Esophagus muscularis mucosa (tissue), 4 donors: ENCODE measurements around the gene DNAH14. TPM values are rescaled to one million over a fixed set of nuclear protein-coding genes. Genes with fewer than 3 reads are reported as not detected.

Experiments used
- DNase-seq: peaks from one replicate; pipeline ENCODE4 v3.0.0-alpha.2; 2017; ENCODE audit errors: extremely low spot score
- H3K27ac ChIP-seq, 4 donors: fragments of 200-600 bp; sonication (generic); replicated peaks in 1 of 4; 1 replicate in 3 of 4; 2 replicates in 1 of 4; pipeline ENCODE4 v1.5.1; 2016 to 2019; ENCODE audit warnings: mild to moderate bottlenecking in 1 of 4
- H3K27me3 ChIP-seq, 4 donors: fragments of 200-600 bp; sonication (generic); one replicate each; pipeline versions ENCODE4 v1.5.1 to v1.6.0; 2016 to 2019
- H3K36me3 ChIP-seq, 4 donors: fragments of 200-600 bp; sonication (generic); one replicate each; pipeline ENCODE4 v1.5.1; 2016 to 2019
- H3K4me1 ChIP-seq, 4 donors: fragments of 200-600 bp; sonication (generic); one replicate each; pipeline ENCODE4 v1.5.1; 2016 to 2019
- H3K4me3 ChIP-seq, 4 donors: fragments of 200-600 bp; sonication (generic); 1 replicate in 2 of 4; 2 replicates in 2 of 4; pipeline ENCODE4 v1.5.1; 2016 to 2019; ENCODE audit warnings: mild to moderate bottlenecking in 4 of 4, moderate library complexity in 1 of 4
- H3K9me3 ChIP-seq, 4 donors: fragments of 200-600 bp; sonication (generic); 1 replicate in 3 of 4; 2 replicates in 1 of 4; pipeline ENCODE4 v1.5.1; 2016 to 2019
- CTCF ChIP-seq, 3 experiments: fragments of 200-600 bp in 2 of 3; fragments of 450-650 bp in 1 of 3; sonication (generic) in 2 of 3; IDR thresholded peaks; one replicate each; pipeline ENCODE4 v1.5.1; 2017 to 2019; ENCODE audit warnings: antibody characterized with exemption in 3 of 3, mild to moderate bottlenecking in 2 of 3, moderate library complexity in 1 of 3
- EP300 ChIP-seq: sonication (generic); formaldehyde crosslinking; IDR thresholded peaks from one replicate; pipeline ENCODE4 v1.6.1; 2017; ENCODE audit warnings: antibody characterized with exemption
- POLR2A ChIP-seq: fragments of 450-650 bp; IDR thresholded peaks from one replicate; pipeline ENCODE4 v1.6.1; 2017; ENCODE audit warnings: antibody characterized with exemption, moderate library complexity, mild to moderate bottlenecking, low read depth
- POLR2AphosphoS5 ChIP-seq, 2 donors: sonication (generic); formaldehyde crosslinking; IDR thresholded peaks; one replicate each; pipeline ENCODE4 v1.6.1; 2017; ENCODE audit warnings: antibody characterized with exemption in 2 of 2
- WGBS: methylation state at CpG from one replicate; pipeline ENCODE4 v1.1.5; 2018; 5-methylcytosine and 5-hydroxymethylcytosine counted together
- intact Hi-C: fragments of 100-400 bp; cut with DNase I; formaldehyde crosslinking; loops from one replicate; pipeline ENCODE4 v1.15.1; 2023
- total RNA-seq, 4 donors: library from RNA; depleted of rRNA; stranded (reverse); fragments of >200 nt; gene quantifications; one replicate each; pipeline versions ENCODE4 v1.1.0 to v1.2.1, GENCODE V29; 2016

Gene DNAH14
- total RNA-seq, 4 donors from 2014 or later, result 8.9 to 16.6 (median 15.6) TPM

DNA sequence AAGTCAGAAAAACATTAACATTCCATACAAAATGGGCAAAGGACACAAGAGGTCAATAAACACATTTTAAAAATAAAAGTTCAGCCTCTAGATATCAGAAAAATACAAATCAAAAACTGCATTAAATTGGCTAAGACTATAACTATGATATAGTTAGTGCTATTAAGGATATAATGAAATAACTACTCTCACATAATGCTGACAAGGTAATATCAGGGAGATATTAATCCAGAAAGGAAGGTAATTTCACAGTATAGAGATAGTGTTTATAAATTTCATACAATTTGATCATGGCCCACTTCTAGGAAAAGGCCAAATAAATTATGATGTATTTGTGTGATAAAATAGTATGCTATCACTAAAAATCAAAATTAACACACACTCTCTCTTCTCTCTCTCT, 436.5 kb downstream of the DNAH14 start:
- no peaks in the 10 kb centered on the region for H3K9me3 ChIP-seq
- no peak overlapping the region for H3K27ac ChIP-seq
- H3K36me3 ChIP-seq, result no peaks in the 10 kb centered on the region
- no peak for DNase-seq
- H3K4me3 ChIP-seq, result no peak overlapping the region
- TF ChIP-seq POLR2AphosphoS5 (IDR thresholded peaks at IDR 0.05) (no peak), POLR2A (no peak), EP300 (no peak), CTCF (IDR thresholded peaks at IDR 0.05) (no peak)
- no peaks in the 10 kb centered on the region for H3K4me1 ChIP-seq
- intact Hi-C loops, result no loop called here
- H3K27me3 ChIP-seq, result no peaks in the 10 kb centered on the region

DNA sequence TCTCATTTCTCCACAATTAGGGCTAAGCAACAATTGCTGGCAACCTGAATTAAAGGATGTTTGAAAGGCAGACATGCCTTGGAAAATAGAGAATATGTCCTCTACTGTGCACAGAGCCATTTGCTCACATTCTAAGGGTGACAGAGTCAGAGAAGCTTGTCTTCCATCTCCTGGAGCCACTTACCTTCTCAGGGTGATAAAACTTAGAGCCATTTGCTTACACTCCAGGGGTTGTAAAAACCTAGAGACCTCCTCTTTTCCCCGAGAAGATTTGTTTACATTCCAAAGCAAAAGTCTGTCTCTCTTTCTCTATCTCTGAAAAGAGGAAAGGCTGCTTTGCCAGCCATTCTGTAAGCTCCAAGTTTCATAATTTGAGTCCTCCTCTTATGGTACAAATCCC, 437.1 kb downstream of the DNAH14 start:
- no peak overlapping the region for H3K4me3 ChIP-seq
- H3K27ac ChIP-seq, result no peak overlapping the region
- no peaks in the 10 kb centered on the region for H3K4me1 ChIP-seq
- H3K27me3 ChIP-seq, result no peaks in the 10 kb centered on the region
- WGBS, result 12% methylated on average over 1 of the region's 1 CpG
- DNase-seq, result no peak
- intact Hi-C loops, result no loop called here
- no peaks in the 10 kb centered on the region for H3K9me3 ChIP-seq
- TF ChIP-seq CTCF (IDR thresholded peaks at IDR 0.05), result no peak
- no peak for TF ChIP-seq EP300
- TF ChIP-seq POLR2AphosphoS5 (IDR thresholded peaks at IDR 0.05), result no peak
- TF ChIP-seq POLR2A, result no peak
- no peaks in the 10 kb centered on the region for H3K36me3 ChIP-seq

GRCh38 chr1:225368036-225368552, 438.6 kb downstream of the DNAH14 start:
- DNase-seq, result no peak
- WGBS, result 83% methylated on average over 3 of the region's 3 CpGs
- Histone ChIP-seq H3K9me3 (no peaks in the 10 kb centered on the region), H3K27me3 (no peaks in the 10 kb centered on the region), H3K4me3 (no peak overlapping the region), H3K4me1 (no peaks in the 10 kb centered on the region), H3K36me3 (no peaks in the 10 kb centered on the region), H3K27ac (no peak overlapping the region)
- no peak for TF ChIP-seq POLR2A
- no peak for TF ChIP-seq EP300
- TF ChIP-seq CTCF (IDR thresholded peaks at IDR 0.05), result no peak
- TF ChIP-seq POLR2AphosphoS5 (IDR thresholded peaks at IDR 0.05), result no peak
- intact Hi-C loops, result no loop called here

DNA sequence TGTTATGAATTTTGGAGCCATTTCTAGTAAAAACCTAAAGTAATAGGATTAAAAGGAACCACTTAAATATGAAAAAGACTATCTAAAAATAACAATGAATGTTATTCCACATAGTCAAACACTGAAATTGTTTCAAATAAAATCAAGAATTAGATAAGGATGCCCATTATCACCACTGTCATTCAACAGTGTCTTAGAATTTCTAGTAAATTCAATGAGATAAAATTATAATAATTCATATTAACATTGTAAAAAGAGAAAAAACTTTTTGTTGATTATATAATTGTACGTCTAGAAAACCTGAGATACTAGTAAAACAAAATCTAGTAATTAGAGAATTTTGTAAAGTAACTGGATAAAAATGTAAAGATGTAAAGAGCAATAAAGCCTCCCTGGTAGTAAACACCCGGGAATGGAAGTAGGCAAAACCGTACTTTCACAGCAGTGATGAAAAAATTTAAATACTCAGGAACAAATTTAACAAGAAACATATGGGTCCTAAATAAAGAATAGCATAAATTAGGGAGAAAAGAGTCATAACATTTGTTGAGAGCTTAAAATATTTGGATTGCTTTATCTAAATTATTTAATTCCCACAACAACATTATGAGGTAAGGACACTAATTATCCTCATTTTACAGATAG, 442.0 kb downstream of the DNAH14 start:
- Histone ChIP-seq H3K4me1 (no peaks in the 10 kb centered on the region), H3K4me3 (no peak overlapping the region), H3K27me3 (no peaks in the 10 kb centered on the region), H3K27ac (no peak overlapping the region), H3K36me3 (no peaks in the 10 kb centered on the region), H3K9me3 (no peaks in the 10 kb centered on the region)
- TF ChIP-seq CTCF (IDR thresholded peaks at IDR 0.05) (no peak), EP300 (no peak), POLR2A (no peak), POLR2AphosphoS5 (IDR thresholded peaks at IDR 0.05) (no peak)
- intact Hi-C loops, result no loop called here
- 76% methylated on average over 3 of the region's 3 CpGs for WGBS
- no peak for DNase-seq

GRCh38 chr1:225373155-225373554, 443.7 kb downstream of the DNAH14 start:
- H3K27ac ChIP-seq, result no peak overlapping the region
- no peaks in the 10 kb centered on the region for H3K4me1 ChIP-seq
- intact Hi-C loops, result no loop called here
- no peaks in the 10 kb centered on the region for H3K9me3 ChIP-seq
- TF ChIP-seq CTCF (IDR thresholded peaks at IDR 0.05), result no peak
- no peak for TF ChIP-seq POLR2AphosphoS5 (IDR thresholded peaks at IDR 0.05)
- no peak for TF ChIP-seq EP300
- TF ChIP-seq POLR2A, result no peak
- H3K36me3 ChIP-seq, result no peaks in the 10 kb centered on the region
- no peaks in the 10 kb centered on the region for H3K27me3 ChIP-seq
- no peak for DNase-seq
- WGBS, result 90% methylated on average over 21 of the region's 21 CpGs
- no peak overlapping the region for H3K4me3 ChIP-seq
